NCI-H774 (cell line): ENCODE results near the gene OTOA.
"Not testable (repeated sequence)": the region's sequence is repeated elsewhere in the genome, so short reads cannot be mapped to it uniquely, and the experiment has no call there.

Experiments used
- DNase-seq: peaks from one replicate; lab custom pipeline; 2025; lab: John Stamatoyannopoulos, UW

The OTOA gene

GRCh38 chr16:21641916-21642315, 21.9 kb upstream of the OTOA start:
- DNase-seq: no peak

DNA sequence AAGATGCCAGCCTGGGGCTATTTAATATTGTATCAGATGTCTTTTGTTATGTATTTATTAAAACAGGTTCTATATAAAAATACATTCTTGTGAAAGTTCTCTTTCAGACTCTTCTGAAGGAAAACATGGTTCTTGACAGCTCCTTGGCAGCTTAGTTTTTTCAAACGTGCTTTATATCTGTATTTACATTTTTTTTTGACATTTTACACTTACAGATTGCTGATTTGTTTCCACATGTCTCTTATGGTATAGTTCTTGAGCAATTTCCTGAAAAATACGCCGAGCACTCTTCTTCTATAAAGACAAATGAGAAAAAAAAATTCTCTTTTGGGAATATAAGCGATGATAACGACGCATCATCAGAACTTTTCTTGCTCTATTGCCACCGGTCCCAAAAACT, 20.9 kb upstream of the OTOA start:
- no peak for DNase-seq

- DNase-seq: no peak
Observed at GRCh38 chr16:21643785-21644184, 20.0 kb upstream of the OTOA start.

GRCh38 chr16:21644674-21645073, 19.1 kb upstream of the OTOA start:
- DNase-seq: no peak

DNA sequence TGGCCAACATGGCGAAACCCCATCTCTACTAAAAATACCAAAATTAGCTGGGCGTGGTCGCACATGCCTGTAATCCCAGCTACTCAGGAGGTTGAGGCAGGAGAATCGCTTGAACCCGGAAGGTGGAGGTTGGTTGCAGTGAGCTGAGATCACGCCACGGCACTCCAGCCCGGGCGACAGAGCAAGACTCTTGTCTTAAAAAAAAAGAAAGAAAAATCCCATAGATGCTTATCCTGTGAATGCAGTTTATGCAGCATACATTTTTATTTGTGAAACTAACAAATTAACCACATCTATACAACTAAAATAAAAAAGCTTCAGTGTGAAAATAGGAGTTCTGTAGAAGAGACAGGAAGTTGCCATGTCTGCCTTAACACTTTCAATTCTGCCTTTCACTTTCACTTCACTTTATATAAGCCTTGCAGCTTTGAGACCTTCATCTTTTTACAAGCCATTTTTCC, 18.5 kb upstream of the OTOA start:
- no peak for DNase-seq

DNA sequence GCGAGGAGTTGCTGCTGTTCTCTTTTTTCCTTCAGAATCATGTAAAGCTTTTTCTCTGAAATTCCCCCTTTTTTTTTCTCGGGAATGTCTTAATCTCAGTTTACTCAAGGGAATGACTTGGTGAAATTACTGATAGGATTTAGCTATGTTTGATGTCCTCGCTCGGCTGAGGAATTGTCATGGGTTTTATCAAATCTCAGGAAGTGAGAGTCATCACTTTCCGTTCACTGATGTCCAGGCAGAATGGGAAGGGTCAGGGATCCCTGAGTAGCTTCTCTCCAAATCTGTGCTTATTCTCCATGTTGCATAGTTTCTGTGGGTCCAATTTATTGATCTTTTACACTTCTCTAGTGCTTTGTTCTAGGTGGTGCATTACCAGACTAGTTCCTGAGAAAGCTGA, 17.7 kb upstream of the OTOA start:
- no peak for DNase-seq

- no peak for DNase-seq
Observed at GRCh38 chr16:21646721-21647561, 16.8 kb upstream of the OTOA start.

DNA sequence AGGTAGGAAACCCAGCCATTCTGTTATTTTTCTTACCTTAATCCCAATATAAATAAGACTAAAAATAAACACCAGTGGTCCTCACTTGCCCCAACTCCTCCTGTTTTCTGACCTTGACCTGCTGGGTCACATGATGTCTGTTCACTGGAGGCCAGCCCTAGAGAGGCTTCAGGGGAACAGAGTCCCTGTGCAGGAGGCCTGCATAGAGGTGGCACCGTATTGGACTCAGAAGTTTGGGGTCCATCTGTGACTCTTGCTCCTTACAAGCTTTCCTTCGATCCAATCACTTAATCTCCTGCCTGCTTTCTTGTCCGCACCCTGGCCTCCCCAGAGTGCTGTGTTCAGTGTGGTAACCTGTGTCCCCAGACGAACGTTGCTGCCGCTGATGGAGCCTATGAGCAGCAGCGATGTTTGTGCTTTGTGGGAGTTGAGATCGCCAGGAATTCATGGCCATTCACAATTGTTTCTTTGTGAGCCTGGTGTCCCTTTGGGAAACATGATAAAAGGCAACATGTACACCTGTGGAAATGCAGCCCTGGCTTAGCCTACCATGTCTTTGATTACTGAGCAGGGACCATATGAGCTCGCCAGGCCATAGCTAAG, 16.1 kb upstream of the OTOA start:
- DNase-seq: no peak

- DNase-seq: not testable (repeated sequence)
Observed at GRCh38 chr16:21649826-21650406, 13.9 kb upstream of the OTOA start.

- no peak for DNase-seq
Observed at GRCh38 chr16:21650521-21650920, 13.2 kb upstream of the OTOA start.

GRCh38 chr16:21651515-21651914, 12.3 kb upstream of the OTOA start:
- DNase-seq: no peak

DNA sequence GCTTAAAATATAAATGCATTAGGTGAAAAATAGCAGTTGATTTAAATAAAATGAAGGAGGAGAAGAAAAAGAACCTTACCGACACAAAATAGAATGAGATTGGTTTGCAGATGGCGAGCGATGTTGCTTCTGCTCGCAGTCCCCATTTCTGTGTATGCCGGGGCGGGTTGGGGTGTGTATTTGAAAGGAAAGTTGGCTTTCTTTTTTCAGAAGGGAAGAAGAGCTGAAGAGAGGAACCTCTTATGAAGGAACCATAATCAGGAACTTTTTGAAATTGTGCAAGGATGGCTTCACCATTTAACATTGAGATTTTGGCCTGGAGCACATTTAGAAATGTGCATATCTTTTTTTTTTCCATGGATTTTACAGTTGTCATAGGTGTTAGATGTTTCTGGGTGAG, 11.3 kb upstream of the OTOA start, which contains the start of gene IGSF6:
Gene IGSF6, minus strand, starts transcription at position 156 of the 400 bp plus-strand sequence. Its CDS starts 10 bp downstream, at position 146.
- no peak for DNase-seq

DNA sequence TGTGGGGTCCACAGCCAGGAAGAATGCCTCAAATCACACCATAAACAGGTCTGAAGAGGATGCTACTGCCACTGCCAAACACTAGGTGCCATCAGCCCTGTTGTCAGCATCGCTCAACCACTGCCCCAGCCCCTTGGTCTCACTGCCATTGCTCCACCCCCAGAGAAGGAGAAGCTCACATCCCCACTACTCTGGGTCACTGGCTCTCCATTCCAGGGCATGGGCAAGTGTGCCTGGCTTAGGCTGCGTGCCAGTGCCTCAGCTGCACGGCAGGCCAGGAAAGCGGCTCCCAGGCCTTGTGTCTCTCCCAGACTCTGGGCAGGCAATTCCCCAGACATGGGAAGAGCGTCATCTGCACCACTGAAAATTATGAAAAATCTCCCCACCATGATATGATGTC, 10.2 kb upstream of the OTOA start:
- DNase-seq: no peak

GRCh38 chr16:21654466-21654865, 9.3 kb upstream of the OTOA start:
- DNase-seq: no peak

- no peak for DNase-seq
Observed at GRCh38 chr16:21654881-21655280, 8.9 kb upstream of the OTOA start.

- DNase-seq: peak; percentile 21
Observed at GRCh38 chr16:21656795-21657768, 6.7 kb upstream of the OTOA start.

- DNase-seq: no peak
Observed at GRCh38 chr16:21659124-21659523, 4.6 kb upstream of the OTOA start.

DNA sequence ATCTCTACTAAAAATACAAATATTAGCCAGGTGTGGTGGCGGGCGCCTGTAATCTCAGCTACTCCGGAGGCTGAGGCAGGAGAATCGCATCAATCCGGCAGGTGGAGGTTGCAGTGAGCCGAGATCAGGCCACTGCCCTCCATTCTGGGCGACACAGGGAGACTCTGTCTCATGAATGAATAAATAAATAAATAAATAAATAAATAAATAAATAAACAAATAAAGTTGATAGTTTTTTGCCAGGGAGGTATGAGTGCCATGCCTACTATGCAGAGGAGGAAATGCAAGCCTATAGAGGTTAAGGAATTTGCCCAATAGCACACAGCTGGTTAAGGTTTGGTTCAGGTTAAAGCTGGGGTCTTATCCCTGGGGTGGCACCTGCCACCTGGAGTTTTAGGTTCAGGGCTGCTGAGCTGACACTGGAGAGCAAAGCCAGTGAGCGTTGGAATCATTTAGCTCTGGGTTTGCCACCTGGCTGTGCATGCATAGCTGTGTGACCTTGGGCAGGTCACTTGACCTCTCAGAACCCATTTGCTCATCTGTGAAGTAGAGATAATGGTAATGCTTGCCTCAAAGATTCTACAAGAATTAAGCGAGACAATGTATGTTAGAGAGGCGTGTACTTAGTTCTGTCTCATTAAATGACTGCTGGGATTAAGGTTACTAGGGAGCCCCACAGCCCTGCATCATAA, 1.2 kb downstream of the OTOA start:
- no peak for DNase-seq

DNA sequence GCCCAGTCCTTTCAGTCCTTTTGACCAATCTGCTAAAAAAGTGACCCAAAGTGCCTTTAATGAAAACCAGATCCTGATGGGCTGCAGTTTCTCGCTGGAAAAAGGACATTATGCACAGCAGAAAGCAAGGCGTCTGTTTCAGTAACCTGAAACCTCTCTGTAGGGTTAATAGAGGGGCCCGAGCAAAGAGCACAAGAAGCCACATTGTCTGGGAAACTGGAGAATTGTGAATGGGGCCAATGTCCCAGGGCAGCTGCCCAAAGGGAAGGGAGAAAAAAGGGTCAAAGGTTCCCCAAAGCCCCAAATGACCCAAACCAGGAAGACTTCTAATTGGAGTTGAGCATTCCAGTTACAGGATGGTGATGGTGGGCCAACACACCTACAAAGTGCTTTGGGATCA, 3.0 kb downstream of the OTOA start:
- DNase-seq: no peak

- DNase-seq: no peak
Observed at GRCh38 chr16:21667575-21667974, 3.8 kb downstream of the OTOA start.

DNA sequence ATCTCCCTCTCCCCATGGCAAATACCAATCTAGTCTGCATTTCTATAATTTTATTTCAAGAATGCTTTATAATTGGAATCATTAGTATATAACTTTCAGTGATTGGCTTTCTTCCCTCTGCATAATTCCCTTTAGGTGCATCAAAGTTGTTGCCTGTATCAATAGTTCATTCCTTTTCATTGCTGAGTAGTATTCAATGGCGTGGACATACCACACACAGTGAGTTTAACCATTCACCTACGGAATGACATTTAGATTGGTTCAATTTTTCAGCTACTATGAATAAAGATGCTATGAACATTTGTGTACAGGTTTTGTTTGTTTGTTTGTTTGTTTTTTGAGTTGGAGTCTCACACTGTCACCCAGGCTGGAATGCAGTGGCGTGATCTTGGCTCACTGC, 9.7 kb downstream of the OTOA start:
- DNase-seq: no peak
